HepG2 (cell line): ENCODE data around the gene SEPHS2. TPM values are rescaled to one million over a fixed set of nuclear protein-coding genes. Genes with fewer than 3 reads are reported as not detected.

Source experiments
- ATAD3A ChIP-seq: sonication (generic); formaldehyde crosslinking; IDR thresholded peaks from 2 replicates; pipeline ENCODE4 v1.4.0; 2020; ENCODE audit warnings: missing genetic modification reagents
- MIXL1 ChIP-seq: IDR thresholded peaks from 2 replicates; pipeline ENCODE4 v1.6.1; 2016
- MLXIP ChIP-seq: sonication (generic); formaldehyde crosslinking; IDR thresholded peaks from 2 replicates; pipeline ENCODE4 v1.9.0; 2021; ENCODE audit warnings: missing genetic modification reagents, borderline replicate concordance
- PCBP2 ChIP-seq: fragments of 200-400 bp; formaldehyde crosslinking; optimal IDR thresholded peaks from 2 replicates; pipeline ENCODE3; 2018; ENCODE audit warnings: low read length, low read depth; ENCODE audit not compliant: poor library complexity, severe bottlenecking
- ZFP1 ChIP-seq: IDR thresholded peaks from 2 replicates; pipeline ENCODE4 v1.6.1; 2016
- ZMYM3 ChIP-seq: sonication (generic); formaldehyde crosslinking; IDR thresholded peaks from 2 replicates; pipeline ENCODE4 v1.5.1; 2020; ENCODE audit warnings: mild to moderate bottlenecking, missing genetic modification reagents
- ZNF142 ChIP-seq: sonication (generic); formaldehyde crosslinking; IDR thresholded peaks from 2 replicates; pipeline ENCODE4 v1.4.0; 2020; ENCODE audit warnings: missing genetic modification reagents
- ZNF512 ChIP-seq: sonication (generic); formaldehyde crosslinking; IDR thresholded peaks from 2 replicates; pipeline ENCODE4 v1.4.0; 2020; ENCODE audit warnings: mild to moderate bottlenecking, missing genetic modification reagents
- ZNF570 ChIP-seq: sonication (generic); formaldehyde crosslinking; IDR thresholded peaks from 2 replicates; pipeline ENCODE4 v1.4.0; 2020; ENCODE audit warnings: mild to moderate bottlenecking, missing genetic modification reagents, borderline replicate concordance
- ZSCAN20 ChIP-seq: sonication (generic); formaldehyde crosslinking; IDR thresholded peaks from 2 replicates; pipeline ENCODE4 v1.4.0; 2020; ENCODE audit warnings: missing genetic modification reagents, mild to moderate bottlenecking, borderline replicate concordance
- polyA plus RNA-seq, 8 experiments: library from polyadenylated mRNA; depleted of rRNA in 3 of 8; stranded (reverse) in 7 of 8; unstranded in 1 of 8; fragments of >200 nt; fragmentation: Illumina TruSeq in 4 of 8; extraction: Trizol in 4 of 8; gene quantifications; 2 replicates each; pipeline versions ENCODE4 v1.2.1 to v1.2.3, GENCODE V29; 2011 to 2016; ENCODE audit warnings: low read depth in 4 of 8, missing spikeins in 1 of 8, mixed read lengths in 1 of 8; ENCODE audit not compliant: insufficient read depth in 1 of 8
- total RNA-seq, 5 experiments: library from RNA; depleted of rRNA; stranded (reverse); fragments of >200 nt; fragmentation: Illumina TruSeq; extraction: Trizol; gene quantifications; 2 replicates each; pipeline ENCODE4 v1.2.3, GENCODE V29; 2016; ENCODE audit warnings: low read depth in 1 of 5
- TF ChIP-seq, protein P1 (sequence below): sonication (generic); formaldehyde crosslinking; IDR thresholded peaks from 2 replicates; pipeline ENCODE4 v1.4.0; 2020; ENCODE audit warnings: low read depth, missing genetic modification reagents
- TF ChIP-seq, protein P2 (sequence below): sonication (generic); formaldehyde crosslinking; IDR thresholded peaks from 2 replicates; pipeline ENCODE4 v1.8.1; 2023; ENCODE audit warnings: mild to moderate bottlenecking, inconsistent platforms, moderate library complexity, missing genetic modification reagents, borderline replicate concordance

Gene SEPHS2
- total and polyA plus RNA-seq, 2 of the 13 experiments (the other 11 are each of a cell fraction or from before 2014, with no cell fraction given): 20.7 to 127 TPM

DNA sequence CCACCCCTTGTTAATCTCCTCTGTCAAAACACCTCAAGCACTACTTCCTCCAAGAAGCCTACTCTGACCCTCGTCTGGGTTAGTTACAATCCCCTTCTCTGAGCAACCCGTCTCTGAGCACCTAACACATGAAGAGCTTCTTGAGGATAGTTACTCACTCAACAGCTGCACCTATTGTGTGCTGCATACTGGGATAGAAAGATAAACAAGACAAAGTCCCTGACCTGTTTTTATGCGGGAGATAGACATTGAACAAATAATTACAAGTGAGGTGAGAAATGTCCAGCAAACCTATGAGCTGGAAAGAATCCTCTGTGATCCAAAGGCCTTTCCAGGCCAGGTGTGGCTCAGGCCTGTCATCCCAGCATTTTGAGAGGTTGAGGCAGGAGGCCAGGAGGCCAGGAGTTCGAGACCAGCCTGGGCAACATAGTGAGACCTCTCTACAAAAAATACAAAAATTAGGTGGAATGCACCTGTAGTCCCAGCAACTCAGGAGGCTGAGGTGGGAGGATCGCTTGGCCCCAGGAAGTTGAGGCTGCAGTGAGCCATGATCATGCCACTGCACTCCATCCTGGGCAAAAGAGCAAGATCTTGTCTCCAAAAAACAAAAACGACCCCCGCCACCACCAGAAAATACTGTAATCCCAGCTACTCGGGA, 43.8 kb downstream of the SEPHS2 start (continued):
- 0 out of 2 replicates have a peak, but pooled peaks have one; percentile 11 for TF ChIP-seq ZNF512
- TF ChIP-seq ZMYM3 (CRISPR knock-in tag): peak; percentile 99
- TF ChIP-seq, protein P1, sequence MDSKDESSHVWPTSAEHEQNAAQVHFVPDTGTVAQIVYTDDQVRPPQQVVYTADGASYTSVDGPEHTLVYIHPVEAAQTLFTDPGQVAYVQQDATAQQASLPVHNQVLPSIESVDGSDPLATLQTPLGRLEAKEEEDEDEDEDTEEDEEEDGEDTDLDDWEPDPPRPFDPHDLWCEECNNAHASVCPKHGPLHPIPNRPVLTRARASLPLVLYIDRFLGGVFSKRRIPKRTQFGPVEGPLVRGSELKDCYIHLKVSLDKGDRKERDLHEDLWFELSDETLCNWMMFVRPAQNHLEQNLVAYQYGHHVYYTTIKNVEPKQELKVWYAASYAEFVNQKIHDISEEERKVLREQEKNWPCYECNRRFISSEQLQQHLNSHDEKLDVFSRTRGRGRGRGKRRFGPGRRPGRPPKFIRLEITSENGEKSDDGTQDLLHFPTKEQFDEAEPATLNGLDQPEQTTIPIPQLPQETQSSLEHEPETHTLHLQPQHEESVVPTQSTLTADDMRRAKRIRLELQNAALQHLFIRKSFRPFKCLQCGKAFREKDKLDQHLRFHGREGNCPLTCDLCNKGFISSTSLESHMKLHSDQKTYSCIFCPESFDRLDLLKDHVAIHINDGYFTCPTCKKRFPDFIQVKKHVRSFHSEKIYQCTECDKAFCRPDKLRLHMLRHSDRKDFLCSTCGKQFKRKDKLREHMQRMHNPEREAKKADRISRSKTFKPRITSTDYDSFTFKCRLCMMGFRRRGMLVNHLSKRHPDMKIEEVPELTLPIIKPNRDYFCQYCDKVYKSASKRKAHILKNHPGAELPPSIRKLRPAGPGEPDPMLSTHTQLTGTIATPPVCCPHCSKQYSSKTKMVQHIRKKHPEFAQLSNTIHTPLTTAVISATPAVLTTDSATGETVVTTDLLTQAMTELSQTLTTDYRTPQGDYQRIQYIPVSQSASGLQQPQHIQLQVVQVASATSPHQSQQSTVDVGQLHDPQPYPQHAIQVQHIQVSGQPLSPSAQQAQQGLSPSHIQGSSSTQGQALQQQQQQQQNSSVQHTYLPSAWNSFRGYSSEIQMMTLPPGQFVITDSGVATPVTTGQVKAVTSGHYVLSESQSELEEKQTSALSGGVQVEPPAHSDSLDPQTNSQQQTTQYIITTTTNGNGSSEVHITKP: no peak
- peak; percentile 46; the same call in 1 of the 2 replicates for TF ChIP-seq ZFP1 (CRISPR knock-in tag)
- TF ChIP-seq ZNF142 (CRISPR knock-in tag): no peak
- TF ChIP-seq ZNF570 (CRISPR knock-in tag): no peak
- no peak for TF ChIP-seq PCBP2
- TF ChIP-seq, protein P2, sequence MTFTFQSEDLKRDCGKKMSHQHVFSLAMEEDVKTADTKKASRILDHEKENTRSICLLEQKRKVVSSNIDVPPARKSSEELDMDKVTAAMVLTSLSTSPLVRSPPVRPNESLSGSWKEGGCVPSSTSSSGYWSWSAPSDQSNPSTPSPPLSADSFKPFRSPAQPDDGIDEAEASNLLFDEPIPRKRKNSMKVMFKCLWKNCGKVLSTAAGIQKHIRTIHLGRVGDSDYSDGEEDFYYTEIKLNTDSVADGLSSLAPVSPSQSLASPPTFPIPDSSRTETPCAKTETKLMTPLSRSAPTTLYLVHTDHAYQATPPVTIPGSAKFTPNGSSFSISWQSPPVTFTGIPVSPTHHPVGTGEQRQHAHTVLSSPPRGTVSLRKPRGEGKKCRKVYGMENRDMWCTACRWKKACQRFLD (CRISPR knock-in tag): 0 out of 2 replicates have a peak, but pooled peaks have one; percentile 50
- TF ChIP-seq ATAD3A (CRISPR knock-in tag): 0 out of 2 replicates have a peak, but pooled peaks have one; percentile 77
- TF ChIP-seq MLXIP (CRISPR knock-in tag): no peak
- peak; percentile 90 for TF ChIP-seq MIXL1
- TF ChIP-seq ZSCAN20: peak; percentile 80; the same call in 1 of the 2 replicates
